Neural progenitor cell (in vitro differentiated cells): ENCODE results near the gene BORCS8. TPM values are rescaled to one million over a fixed set of nuclear protein-coding genes. Genes with fewer than 3 reads are reported as not detected.

ENCODE experiments used
- DNase-seq: peaks from one replicate; pipeline ENCODE4 v3.0.0-alpha.2; 2016; ENCODE audit warnings: low spot score
- H2AFZ ChIP-seq: fragments of 200-600 bp; sonication (generic); replicated peaks from 2 replicates; pipeline ENCODE4 v1.6.1; 2016; ENCODE audit warnings: antibody characterized with exemption
- H3F3A ChIP-seq: fragments of 200-600 bp; sonication (generic); 2 replicates; pipeline ENCODE4 v1.6.1; 2016; ENCODE audit warnings: antibody characterized with exemption, low read depth
- H3K27ac ChIP-seq: fragments of 200-600 bp; sonication (generic); 2 replicates; pipeline ENCODE4 v1.5.1; 2016; ENCODE audit warnings: mild to moderate bottlenecking
- H3K27me3 ChIP-seq: fragments of 200-600 bp; sonication (generic); 2 replicates; pipeline ENCODE4 v1.6.1; 2016; ENCODE audit warnings: mild to moderate bottlenecking, moderate library complexity
- H3K36me3 ChIP-seq: fragments of 200-600 bp; sonication (generic); 2 replicates; pipeline ENCODE4 v1.5.1; 2016
- H3K4me1 ChIP-seq: fragments of 200-600 bp; sonication (generic); 2 replicates; pipeline ENCODE4 v1.6.1; 2016; ENCODE audit warnings: mixed run types
- H3K4me2 ChIP-seq: fragments of 200-600 bp; sonication (generic); 2 replicates; pipeline ENCODE4 v1.6.1; 2016
- H3K4me3 ChIP-seq: fragments of 200-600 bp; sonication (generic); 2 replicates; pipeline ENCODE4 v1.5.1; 2016
- H3K79me2 ChIP-seq: fragments of 200-600 bp; sonication (generic); 2 replicates; pipeline ENCODE4 v1.6.1; 2016; ENCODE audit warnings: low read depth
- H3K9ac ChIP-seq: fragments of 200-600 bp; sonication (generic); 2 replicates; pipeline ENCODE4 v1.6.1; 2016
- H3K9me3 ChIP-seq: fragments of 200-600 bp; sonication (generic); 2 replicates; pipeline ENCODE4 v1.5.1; 2016; ENCODE audit warnings: low read depth
- H4K20me1 ChIP-seq: fragments of 200-600 bp; sonication (generic); 2 replicates; pipeline ENCODE4 v1.6.1; 2016; ENCODE audit warnings: low read depth
- H3K27ac Mint-ChIP-seq: 3 replicates; pipeline ENCODE4 v1.8.0; 2021; ENCODE audit warnings: mixed read lengths
- H3K27me3 Mint-ChIP-seq: 2 replicates; pipeline ENCODE4 v1.8.0; 2022; ENCODE audit warnings: low read depth, mild to moderate bottlenecking, inconsistent platforms, moderate library complexity, mixed read lengths; ENCODE audit not compliant: insufficient read depth
- H3K36me3 Mint-ChIP-seq: 3 replicates; pipeline ENCODE4 v1.8.0; 2021; ENCODE audit warnings: mixed read lengths
- H3K4me1 Mint-ChIP-seq: 3 replicates; pipeline ENCODE4 v1.8.0; 2021; ENCODE audit warnings: mixed read lengths
- H3K4me3 Mint-ChIP-seq: 3 replicates; pipeline ENCODE4 v1.8.0; 2021; ENCODE audit warnings: mild to moderate bottlenecking, moderate library complexity, mixed read lengths
- H3K9me3 Mint-ChIP-seq: 3 replicates; pipeline ENCODE4 v1.8.0; 2020; ENCODE audit warnings: mixed read lengths
- EZH2 ChIP-seq: fragments of 200-600 bp; sonication (generic); IDR thresholded peaks from 2 replicates; pipeline ENCODE4 v1.6.1; 2017; ENCODE audit warnings: antibody characterized with exemption, mild to moderate bottlenecking, moderate library complexity
- EZH2phosphoT487 ChIP-seq: fragments of 200-600 bp; sonication (generic); IDR thresholded peaks from 2 replicates; pipeline ENCODE4 v1.6.1; 2017; ENCODE audit warnings: antibody characterized with exemption
- total RNA-seq: library from RNA; depleted of rRNA; stranded (reverse); fragments of >200 nt; gene quantifications from 2 replicates; pipeline ENCODE4 v1.2.3, GENCODE V29; 2015; ENCODE audit warnings: low replicate concordance
- TF ChIP-seq, protein P1 (sequence below): fragments of 200-600 bp; sonication (generic); IDR thresholded peaks from 2 replicates; pipeline ENCODE4 v1.5.1; 2017; ENCODE audit warnings: antibody characterized with exemption, mild to moderate bottlenecking

Gene BORCS8
- total RNA-seq, 1 donor from 2014 or later = 6.3 TPM

DNA sequence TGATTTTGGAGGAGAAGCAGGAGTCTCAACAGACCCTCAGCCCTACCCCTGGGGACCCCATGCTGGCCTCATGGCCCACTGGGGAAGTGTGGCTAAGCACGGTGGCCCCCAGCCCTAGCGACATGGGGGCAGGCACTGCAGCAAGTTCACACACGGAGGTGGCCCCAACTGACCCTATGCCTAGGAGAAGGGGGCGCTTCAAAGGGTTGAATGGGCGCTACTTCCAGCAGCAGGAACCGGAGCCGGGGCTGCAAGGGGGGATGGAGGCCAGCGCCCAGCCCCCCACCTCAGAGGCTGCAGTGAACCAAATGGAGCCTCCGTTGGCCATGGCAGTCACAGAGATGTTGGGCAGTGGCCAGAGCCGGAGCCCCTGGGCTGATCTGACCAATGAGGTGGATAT is 34.7 kb upstream of the BORCS8 start:
- peaks cover 62% of the 10 kb centered on the region for H3K27me3 ChIP-seq
- no peak overlapping the region for H3K4me3 ChIP-seq
- H3K4me1 ChIP-seq = no peaks in the 10 kb centered on the region
- peaks cover 17% of the 10 kb centered on the region for H3F3A ChIP-seq
- no peak for DNase-seq
- no peak overlapping the region for H3K4me2 ChIP-seq
- Mint-ChIP-seq H3K9me3 (no peaks in the 10 kb centered on the region), H3K27me3 (peaks cover 26% of the 10 kb centered on the region), H3K27ac (no peak overlapping the region), H3K4me1 (no peaks in the 10 kb centered on the region), H3K4me3 (no peak overlapping the region), H3K36me3 (no peaks in the 10 kb centered on the region)
- no peak overlapping the region for H2AFZ ChIP-seq
- H3K79me2 ChIP-seq = no peaks in the 10 kb centered on the region
- no peaks in the 10 kb centered on the region for H4K20me1 ChIP-seq
- H3K27ac ChIP-seq = no peak overlapping the region
- no peak for TF ChIP-seq EZH2phosphoT487
- no peak for TF ChIP-seq EZH2
- TF ChIP-seq, protein P1, sequence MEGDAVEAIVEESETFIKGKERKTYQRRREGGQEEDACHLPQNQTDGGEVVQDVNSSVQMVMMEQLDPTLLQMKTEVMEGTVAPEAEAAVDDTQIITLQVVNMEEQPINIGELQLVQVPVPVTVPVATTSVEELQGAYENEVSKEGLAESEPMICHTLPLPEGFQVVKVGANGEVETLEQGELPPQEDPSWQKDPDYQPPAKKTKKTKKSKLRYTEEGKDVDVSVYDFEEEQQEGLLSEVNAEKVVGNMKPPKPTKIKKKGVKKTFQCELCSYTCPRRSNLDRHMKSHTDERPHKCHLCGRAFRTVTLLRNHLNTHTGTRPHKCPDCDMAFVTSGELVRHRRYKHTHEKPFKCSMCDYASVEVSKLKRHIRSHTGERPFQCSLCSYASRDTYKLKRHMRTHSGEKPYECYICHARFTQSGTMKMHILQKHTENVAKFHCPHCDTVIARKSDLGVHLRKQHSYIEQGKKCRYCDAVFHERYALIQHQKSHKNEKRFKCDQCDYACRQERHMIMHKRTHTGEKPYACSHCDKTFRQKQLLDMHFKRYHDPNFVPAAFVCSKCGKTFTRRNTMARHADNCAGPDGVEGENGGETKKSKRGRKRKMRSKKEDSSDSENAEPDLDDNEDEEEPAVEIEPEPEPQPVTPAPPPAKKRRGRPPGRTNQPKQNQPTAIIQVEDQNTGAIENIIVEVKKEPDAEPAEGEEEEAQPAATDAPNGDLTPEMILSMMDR = no peak
- no peaks in the 10 kb centered on the region for H3K9me3 ChIP-seq
- H3K36me3 ChIP-seq = no peaks in the 10 kb centered on the region
- H3K9ac ChIP-seq = no peak overlapping the region

GRCh38 chr19:19226204-19226603 is 34.3 kb upstream of the BORCS8 start:
- Histone ChIP-seq H3K27ac (no peak overlapping the region), H3K27me3 (peaks cover 57% of the 10 kb centered on the region), H3K36me3 (no peaks in the 10 kb centered on the region), H3K4me2 (no peak overlapping the region), H3K4me1 (no peaks in the 10 kb centered on the region), H3F3A (peaks cover 17% of the 10 kb centered on the region), H3K79me2 (no peaks in the 10 kb centered on the region), H3K9me3 (no peaks in the 10 kb centered on the region), H2AFZ (no peak overlapping the region), H3K9ac (no peak overlapping the region), H4K20me1 (no peaks in the 10 kb centered on the region), H3K4me3 (no peak overlapping the region)
- no peak overlapping the region for H3K27ac Mint-ChIP-seq
- H3K4me3 Mint-ChIP-seq = no peak overlapping the region
- no peak for DNase-seq
- no peaks in the 10 kb centered on the region for H3K36me3 Mint-ChIP-seq
- H3K4me1 Mint-ChIP-seq = no peaks in the 10 kb centered on the region
- peaks cover 26% of the 10 kb centered on the region for H3K27me3 Mint-ChIP-seq
- TF ChIP-seq EZH2phosphoT487 (no peak), EZH2 (no peak)
- TF ChIP-seq, protein P1 = no peak
- no peaks in the 10 kb centered on the region for H3K9me3 Mint-ChIP-seq

DNA sequence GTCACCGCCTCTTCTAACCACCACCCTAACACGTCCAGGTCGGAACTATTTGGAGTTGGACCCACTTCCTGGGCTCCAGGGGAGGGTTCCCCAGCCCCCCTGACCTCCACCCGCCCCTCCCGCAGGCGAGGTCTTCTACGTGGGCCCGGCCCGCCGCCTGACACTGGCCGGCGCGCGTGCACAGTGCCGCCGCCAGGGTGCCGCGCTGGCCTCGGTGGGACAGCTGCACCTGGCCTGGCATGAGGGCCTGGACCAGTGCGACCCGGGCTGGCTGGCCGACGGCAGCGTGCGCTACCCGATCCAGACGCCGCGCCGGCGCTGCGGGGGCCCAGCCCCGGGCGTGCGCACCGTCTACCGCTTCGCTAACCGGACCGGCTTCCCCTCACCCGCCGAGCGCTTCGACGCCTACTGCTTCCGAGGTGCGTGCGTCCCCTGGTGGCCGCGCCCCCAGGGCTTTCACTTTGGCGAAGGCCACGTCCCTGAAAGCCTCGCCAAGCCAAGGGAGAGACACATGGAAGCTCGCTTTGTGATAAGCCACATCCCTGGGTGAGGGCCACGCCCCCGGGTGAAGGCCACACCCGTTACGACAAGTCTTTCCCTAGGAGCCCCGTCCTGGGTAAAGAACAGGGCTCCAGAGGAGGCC is 33.0 kb upstream of the BORCS8 start:
- Histone ChIP-seq H3K4me3 (peak overlapping the region; percentile 46), H3K9ac (no peak overlapping the region), H2AFZ (peak overlapping the region; percentile 89), H3F3A (peaks cover 17% of the 10 kb centered on the region), H3K27ac (no peak overlapping the region), H4K20me1 (no peaks in the 10 kb centered on the region), H3K4me2 (peak overlapping the region; percentile 75), H3K9me3 (no peaks in the 10 kb centered on the region), H3K79me2 (no peaks in the 10 kb centered on the region), H3K27me3 (peaks cover 57% of the 10 kb centered on the region), H3K36me3 (no peaks in the 10 kb centered on the region), H3K4me1 (no peaks in the 10 kb centered on the region)
- Mint-ChIP-seq H3K36me3 (no peaks in the 10 kb centered on the region), H3K4me3 (peak overlapping the region; percentile 64), H3K9me3 (no peaks in the 10 kb centered on the region), H3K4me1 (no peaks in the 10 kb centered on the region), H3K27me3 (peaks cover 26% of the 10 kb centered on the region), H3K27ac (no peak overlapping the region)
- DNase-seq = peak; percentile 91
- TF ChIP-seq, protein P1 = peak; percentile 84
- TF ChIP-seq EZH2phosphoT487 (no peak), EZH2 (peak; percentile 53)
